ENCODE measurements around the gene GABARAPL1.
A peak's percentile ranks its signal among the peaks of the same experiment; 100 is the strongest.
"Not testable (repeated sequence)": the region's sequence is repeated elsewhere in the genome, so short reads cannot be mapped to it uniquely, and the experiment has no call there.

Gene GABARAPL1

GRCh38 chr12:10212739-10213131 is at the start of gene GABARAPL1:
TSS of gene GABARAPL1 (plus strand) at chr12:10212877. CDS start at chr12:10213130, 253 bp downstream.
- DNase-seq: peak; percentile 71

DNA sequence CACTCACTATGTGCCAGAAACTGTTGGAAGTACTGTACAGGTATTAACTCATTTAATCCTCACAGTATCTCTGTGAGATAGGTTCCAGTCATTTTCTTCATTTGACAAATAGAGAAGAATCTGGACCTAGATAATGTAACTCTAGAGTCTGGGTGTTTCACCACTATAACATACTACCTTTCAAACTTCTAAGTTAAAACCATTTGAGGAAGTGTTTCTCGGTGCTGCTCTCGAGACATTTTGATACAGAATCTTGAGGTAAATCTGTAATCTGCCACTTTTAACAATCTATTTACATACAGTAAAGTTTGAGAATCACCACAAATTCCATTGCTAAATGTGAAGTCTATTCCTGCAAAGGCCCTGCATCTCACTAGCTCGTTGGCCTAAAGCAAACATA is 49.6 kb upstream of the GABARAPL1 start:
- no peak for DNase-seq

DNA sequence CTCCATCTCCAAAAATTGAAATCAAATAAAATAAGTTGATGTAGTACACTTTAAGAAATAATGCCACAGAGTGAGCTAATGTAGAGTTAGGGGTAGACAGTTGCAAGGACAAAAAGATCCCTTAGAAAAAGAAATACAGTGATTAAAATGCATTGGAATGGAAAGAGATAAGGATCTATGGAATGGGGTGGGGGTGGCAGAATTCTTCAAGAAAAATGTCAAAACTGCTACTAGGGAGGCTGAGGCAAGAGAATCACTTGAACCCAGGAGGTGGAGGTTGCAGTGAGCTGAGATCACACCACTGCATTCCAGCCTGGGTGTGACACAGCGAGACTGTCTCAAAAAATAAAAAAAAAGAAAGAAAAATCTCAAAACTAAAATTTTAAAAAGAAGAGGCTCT is 47.3 kb upstream of the GABARAPL1 start:
- DNase-seq: no peak

DNA sequence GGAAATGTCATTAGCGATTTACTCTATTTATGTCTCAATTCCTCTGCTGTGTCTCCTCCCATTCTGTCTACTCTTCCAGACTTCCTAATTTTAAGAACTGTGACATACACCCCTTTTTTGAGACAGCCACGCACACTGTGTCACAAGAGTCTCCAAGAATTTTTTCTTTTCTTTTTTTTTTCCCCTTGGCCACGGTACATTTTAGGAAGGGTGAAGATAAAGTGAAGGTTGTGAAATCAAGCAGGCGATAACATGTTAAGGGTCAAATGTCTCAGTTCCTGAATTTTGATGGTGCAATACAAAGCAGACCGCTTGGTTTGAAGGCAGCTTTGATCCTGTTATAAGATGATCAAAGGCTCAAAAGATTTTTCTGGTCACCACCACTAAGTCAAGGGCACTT is 45.1 kb upstream of the GABARAPL1 start:
- no peak for DNase-seq

GRCh38 chr12:10169104-10169503 is 43.6 kb upstream of the GABARAPL1 start:
- DNase-seq: no peak

GRCh38 chr12:10170216-10170615 is 42.5 kb upstream of the GABARAPL1 start:
- DNase-seq: no peak

GRCh38 chr12:10171973-10172728 is 40.5 kb upstream of the GABARAPL1 start, which contains the start of gene OLR1:
TSS of gene OLR1 (minus strand) at chr12:10172132. CDS start at chr12:10172077, 55 bp downstream.
- DNase-seq: no peak

GRCh38 chr12:10174986-10175614 is 37.6 kb upstream of the GABARAPL1 start:
- no peak for DNase-seq

GRCh38 chr12:10175846-10176636 is 36.6 kb upstream of the GABARAPL1 start:
- DNase-seq: no peak

- no peak for DNase-seq
These were observed 33.9 kb upstream of the GABARAPL1 start, which contains the start of gene TMEM52B for GRCh38 chr12:10178821-10179220. TSS of gene TMEM52B (plus strand) at chr12:10179032. CDS start at chr12:10179575, 543 bp downstream.

GRCh38 chr12:10179776-10180181 is 32.9 kb upstream of the GABARAPL1 start:
- DNase-seq: no peak

DNA sequence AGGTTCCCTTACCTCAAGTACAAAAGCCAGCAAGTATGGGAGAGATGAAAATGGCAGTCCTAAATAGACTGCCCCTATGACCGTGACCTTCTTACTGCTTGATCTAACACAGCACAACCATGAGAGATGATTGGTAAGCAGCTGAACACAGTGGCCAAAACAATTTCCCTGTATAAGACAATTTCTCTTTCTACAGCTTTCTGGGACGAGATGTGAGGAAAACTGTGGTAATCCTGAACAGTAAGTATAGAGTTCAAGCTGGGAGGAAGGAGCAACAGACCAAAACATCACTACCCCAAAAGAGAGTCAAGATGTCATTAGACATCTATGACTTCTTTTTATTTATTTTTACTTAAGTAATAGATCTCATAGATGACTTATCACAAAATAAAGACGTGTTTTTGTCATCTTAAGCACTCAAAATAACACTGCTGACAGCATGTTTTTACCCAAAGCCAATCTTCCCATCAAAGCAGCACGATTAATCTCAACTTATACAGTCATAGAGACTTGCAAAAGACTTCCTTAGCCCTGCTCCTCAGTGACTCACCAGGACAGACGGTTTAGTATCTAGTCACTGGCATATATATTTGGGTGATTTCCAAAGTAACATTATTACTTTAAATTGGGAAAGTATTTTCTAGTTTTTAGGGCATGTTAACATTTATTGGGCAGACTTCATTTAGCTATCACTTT is 30.2 kb upstream of the GABARAPL1 start:
- no peak for DNase-seq

DNA sequence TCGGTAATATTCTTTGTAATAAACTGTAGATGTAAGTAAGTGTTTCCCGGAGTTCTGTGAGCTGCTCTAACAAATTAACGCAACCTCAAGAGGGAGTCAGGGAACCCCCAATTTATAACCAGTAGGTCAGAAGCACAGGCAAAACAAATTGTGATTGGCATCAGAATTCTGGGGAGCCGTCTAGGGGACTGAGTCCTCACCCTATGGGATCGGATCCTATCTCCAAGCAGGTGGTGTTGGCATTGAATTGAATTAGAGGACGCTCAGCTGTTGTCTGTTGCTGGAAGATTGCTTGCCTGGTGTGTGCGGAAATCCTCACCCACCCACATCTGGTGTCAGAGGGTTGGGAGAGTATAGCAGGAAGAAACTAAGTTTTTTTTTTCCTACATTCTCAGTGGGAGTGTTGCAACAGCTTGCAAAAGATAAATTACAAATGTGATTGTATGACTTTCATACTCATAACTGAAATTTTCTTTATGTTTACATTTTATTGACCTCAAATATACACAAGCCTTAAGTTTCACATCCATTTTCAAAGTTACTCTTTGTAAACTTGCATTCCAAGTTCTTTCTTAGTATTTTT is 28.3 kb upstream of the GABARAPL1 start:
- no peak for DNase-seq

- no peak for DNase-seq
These were observed 26.4 kb upstream of the GABARAPL1 start for GRCh38 chr12:10186299-10186698.

GRCh38 chr12:10186958-10187357 is 25.7 kb upstream of the GABARAPL1 start:
- DNase-seq: not testable (repeated sequence)

- no peak for DNase-seq
These were observed 23.0 kb upstream of the GABARAPL1 start for GRCh38 chr12:10189653-10190052.

DNA sequence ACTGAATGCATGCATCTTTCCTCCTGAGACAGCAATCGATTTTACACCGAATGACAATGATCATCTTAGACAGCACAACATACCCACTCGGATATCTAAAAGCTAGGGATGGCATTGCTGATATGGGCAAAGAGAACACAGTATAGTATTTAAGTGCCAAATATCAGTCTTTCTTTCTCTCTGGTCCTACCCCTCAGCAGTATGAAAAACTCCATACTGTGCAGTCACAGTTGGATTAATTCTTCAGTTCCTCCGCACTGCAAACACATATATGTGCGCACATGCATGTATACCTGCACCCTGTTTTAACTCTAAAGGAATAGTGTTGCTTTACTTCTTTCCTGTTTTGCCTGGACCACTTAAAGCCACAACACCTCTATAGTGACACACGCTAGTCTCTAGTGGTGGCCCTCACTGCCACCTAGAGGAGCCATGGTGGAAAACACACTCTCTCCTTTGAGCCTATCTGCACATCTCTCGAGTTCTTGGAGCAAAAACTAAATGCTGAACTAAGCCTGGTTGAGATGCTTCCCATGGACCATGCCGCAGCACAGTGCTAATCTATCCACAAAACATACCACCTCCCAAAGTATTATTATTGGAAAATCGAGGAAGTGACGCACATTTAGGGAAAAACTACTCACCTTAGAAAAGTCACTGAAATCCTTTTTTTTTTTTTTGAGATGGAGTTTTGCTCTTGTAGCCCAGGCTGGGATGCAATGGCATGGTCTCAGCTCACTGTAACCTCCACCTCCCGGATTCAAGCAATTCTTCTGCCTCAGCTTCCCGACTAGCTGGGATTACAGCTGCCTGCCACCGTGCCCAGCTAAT is 21.9 kb upstream of the GABARAPL1 start:
- peak; percentile 38 for DNase-seq

GRCh38 chr12:10191865-10192264 is 20.8 kb upstream of the GABARAPL1 start:
- no peak for DNase-seq

- DNase-seq: no peak
These were observed 18.5 kb upstream of the GABARAPL1 start for GRCh38 chr12:10194160-10194670.

DNA sequence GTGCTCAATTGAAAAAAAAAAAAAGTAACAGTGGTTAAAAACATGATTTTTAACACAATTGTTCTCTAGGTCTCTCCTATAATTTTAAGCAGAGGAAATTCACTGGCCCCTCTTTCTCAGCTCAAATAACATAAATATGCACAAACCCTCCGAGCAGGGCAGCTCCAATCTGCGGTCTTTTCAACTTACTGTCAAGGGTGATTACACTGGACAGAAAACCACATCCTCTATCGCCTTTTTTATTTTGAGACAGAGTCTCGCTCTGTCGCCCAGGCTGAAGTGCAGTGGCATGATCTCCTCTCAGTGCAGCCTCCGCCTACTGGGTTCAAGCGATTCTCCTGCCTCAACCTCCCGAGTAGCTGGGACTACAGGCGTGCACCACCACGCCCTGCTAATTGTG is 16.5 kb upstream of the GABARAPL1 start:
- no peak for DNase-seq

GRCh38 chr12:10197879-10198278 is 14.8 kb upstream of the GABARAPL1 start:
- DNase-seq: no peak
